ENCODE measurements around the gene PRKG2.

- TF ChIP-seq CTCF (IDR thresholded peaks at IDR 0.05) (no peak), EZH2 (IDR thresholded peaks at IDR 0.05) (no peak), EZH2phosphoT487 (IDR thresholded peaks at IDR 0.05) (no peak)
Observed at GRCh38 chr4:81255524-81255923, 40.5 kb upstream of the PRKG2 start.
